ENCODE measurements around the gene HLA-A.
A peak's percentile ranks its signal among the peaks of the same experiment; 100 is the strongest.

- TF ChIP-seq, protein P1, sequence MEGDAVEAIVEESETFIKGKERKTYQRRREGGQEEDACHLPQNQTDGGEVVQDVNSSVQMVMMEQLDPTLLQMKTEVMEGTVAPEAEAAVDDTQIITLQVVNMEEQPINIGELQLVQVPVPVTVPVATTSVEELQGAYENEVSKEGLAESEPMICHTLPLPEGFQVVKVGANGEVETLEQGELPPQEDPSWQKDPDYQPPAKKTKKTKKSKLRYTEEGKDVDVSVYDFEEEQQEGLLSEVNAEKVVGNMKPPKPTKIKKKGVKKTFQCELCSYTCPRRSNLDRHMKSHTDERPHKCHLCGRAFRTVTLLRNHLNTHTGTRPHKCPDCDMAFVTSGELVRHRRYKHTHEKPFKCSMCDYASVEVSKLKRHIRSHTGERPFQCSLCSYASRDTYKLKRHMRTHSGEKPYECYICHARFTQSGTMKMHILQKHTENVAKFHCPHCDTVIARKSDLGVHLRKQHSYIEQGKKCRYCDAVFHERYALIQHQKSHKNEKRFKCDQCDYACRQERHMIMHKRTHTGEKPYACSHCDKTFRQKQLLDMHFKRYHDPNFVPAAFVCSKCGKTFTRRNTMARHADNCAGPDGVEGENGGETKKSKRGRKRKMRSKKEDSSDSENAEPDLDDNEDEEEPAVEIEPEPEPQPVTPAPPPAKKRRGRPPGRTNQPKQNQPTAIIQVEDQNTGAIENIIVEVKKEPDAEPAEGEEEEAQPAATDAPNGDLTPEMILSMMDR (IDR thresholded peaks at IDR 0.05; ENCODE audit: low read depth, low read length), result no peak
- TF ChIP-seq POLR2A (IDR thresholded peaks at IDR 0.05; ENCODE audit: extremely low read depth, insufficient read length), result peak; percentile 40
Measured at GRCh38 chr6:29965873-29966601, 23.7 kb downstream of the HLA-A start.
